Naive thymus-derived CD4-positive, alpha-beta T cell (primary cell): ENCODE results near the gene MTX1. TPM values are rescaled to one million over a fixed set of nuclear protein-coding genes. Genes with fewer than 3 reads are reported as not detected.
"Not testable (repeated sequence)": the region's sequence is repeated elsewhere in the genome, so short reads cannot be mapped to it uniquely, and the experiment has no call there.

Experiments
- ATAC-seq: fragments of 150-1000 bp; cut with Tn5 transposase; 2 replicates; pipeline ENCODE4 v1.10.0; 2021; ENCODE audit warnings: mild to moderate bottlenecking, moderate library complexity
- CTCF ChIA-PET: fragments of 350-600 bp; sonication (Branson Sonifier 250); formaldehyde crosslinking; loops from one replicate; lab custom pipeline; 2021; ENCODE audit warnings: antibody characterized with exemption; lab: Charles Lee
- POLR2A ChIA-PET: fragments of 350-600 bp; sonication (Branson Sonifier 250); formaldehyde crosslinking; loops from one replicate; lab custom pipeline; 2021; ENCODE audit warnings: antibody characterized with exemption, inconsistent platforms; lab: Charles Lee
- DNase-seq, 9 donors: peaks; one replicate each; pipeline versions ENCODE4 v3.0.0 to v3.0.0-alpha.2; 2020 to 2022; ENCODE audit warnings: mixed read lengths in 1 of 9
- H3K27ac ChIP-seq: one replicate; pipeline ENCODE4 v1.7.0; 2013; ENCODE audit warnings: mild to moderate bottlenecking, low read depth, low read length, moderate library complexity
- H3K27me3 ChIP-seq, 2 donors: one replicate each; pipeline ENCODE4 v1.7.0; 2013; ENCODE audit warnings: low read length in 2 of 2, mild to moderate bottlenecking in 2 of 2, moderate library complexity in 2 of 2; ENCODE audit not compliant: control insufficient read depth in 2 of 2, insufficient read depth in 2 of 2
- H3K36me3 ChIP-seq, 3 experiments: 1 replicate in 2 of 3; 2 replicates in 1 of 3; pipeline ENCODE4 v1.7.0; 2013; ENCODE audit warnings: low read length in 3 of 3, mild to moderate bottlenecking in 3 of 3, moderate library complexity in 1 of 3; ENCODE audit not compliant: insufficient read depth in 3 of 3, control insufficient read depth in 2 of 3
- H3K4me1 ChIP-seq, 2 donors: one replicate each; pipeline ENCODE4 v1.7.0; 2013; ENCODE audit warnings: low read length in 2 of 2, mild to moderate bottlenecking in 2 of 2, moderate library complexity in 1 of 2; ENCODE audit not compliant: control insufficient read depth in 2 of 2, insufficient read depth in 2 of 2
- H3K4me3 ChIP-seq: 2 replicates; pipeline ENCODE4 v1.7.0; 2013; ENCODE audit warnings: mild to moderate bottlenecking, low read length
- H3K9me3 ChIP-seq, 3 experiments: 1 replicate in 2 of 3; 2 replicates in 1 of 3; pipeline ENCODE4 v1.7.0; 2013; ENCODE audit warnings: low read length in 3 of 3; ENCODE audit not compliant: control insufficient read depth in 2 of 3
- H3K27ac Mint-ChIP-seq, 9 donors: one replicate each; pipeline ENCODE4 v1.8.0; 2020 to 2022; ENCODE audit warnings: mixed read lengths in 9 of 9, mild to moderate bottlenecking in 8 of 9, moderate library complexity in 5 of 9, inconsistent platforms in 2 of 9
- H3K27me3 Mint-ChIP-seq, 5 donors: one replicate each; pipeline ENCODE4 v1.8.0; 2021 to 2022; ENCODE audit warnings: mixed read lengths in 5 of 5, mild to moderate bottlenecking in 1 of 5
- H3K36me3 Mint-ChIP-seq, 5 donors: one replicate each; pipeline ENCODE4 v1.8.0; 2020 to 2022; ENCODE audit warnings: mixed read lengths in 5 of 5, mild to moderate bottlenecking in 3 of 5, inconsistent platforms in 1 of 5
- H3K4me1 Mint-ChIP-seq, 7 donors: one replicate each; pipeline ENCODE4 v1.8.0; 2020 to 2022; ENCODE audit warnings: mixed read lengths in 7 of 7, mild to moderate bottlenecking in 3 of 7, inconsistent platforms in 1 of 7
- H3K4me3 Mint-ChIP-seq, 10 donors: one replicate each; pipeline ENCODE4 v1.8.0; 2020 to 2022; ENCODE audit warnings: mild to moderate bottlenecking in 10 of 10, mixed read lengths in 10 of 10, moderate library complexity in 6 of 10, inconsistent platforms in 2 of 10
- H3K9me3 Mint-ChIP-seq, 11 donors: one replicate each; pipeline ENCODE4 v1.8.0; 2020 to 2022; ENCODE audit warnings: mixed read lengths in 11 of 11, mild to moderate bottlenecking in 4 of 11, inconsistent platforms in 1 of 11, moderate library complexity in 1 of 11
- intact Hi-C, 2 donors: fragments of 100-400 bp; cut with micrococcal nuclease; formaldehyde crosslinking; loops; one replicate each; pipeline ENCODE4 v1.15.1; 2023
- polyA plus RNA-seq, 2 donors: library from polyadenylated mRNA; unstranded; fragments of 300-500 nt; fragmentation: Illumina TruSeq; gene quantifications; one replicate each; pipeline ENCODE4 v1.2.3, GENCODE V29; 2021
- total RNA-seq, 6 experiments: library from RNA in 5 of 6; stranded (reverse) in 5 of 6; gene quantifications; 1 replicate in 5 of 6; 2 replicates in 1 of 6; pipeline ENCODE4 v1.2.3 and lab custom pipeline; 2021 to 2026

The MTX1 gene
- total and polyA plus RNA-seq, 7 experiments from 2014 or later = 19.5 to 49.9 (median 28.9) TPM

DNA sequence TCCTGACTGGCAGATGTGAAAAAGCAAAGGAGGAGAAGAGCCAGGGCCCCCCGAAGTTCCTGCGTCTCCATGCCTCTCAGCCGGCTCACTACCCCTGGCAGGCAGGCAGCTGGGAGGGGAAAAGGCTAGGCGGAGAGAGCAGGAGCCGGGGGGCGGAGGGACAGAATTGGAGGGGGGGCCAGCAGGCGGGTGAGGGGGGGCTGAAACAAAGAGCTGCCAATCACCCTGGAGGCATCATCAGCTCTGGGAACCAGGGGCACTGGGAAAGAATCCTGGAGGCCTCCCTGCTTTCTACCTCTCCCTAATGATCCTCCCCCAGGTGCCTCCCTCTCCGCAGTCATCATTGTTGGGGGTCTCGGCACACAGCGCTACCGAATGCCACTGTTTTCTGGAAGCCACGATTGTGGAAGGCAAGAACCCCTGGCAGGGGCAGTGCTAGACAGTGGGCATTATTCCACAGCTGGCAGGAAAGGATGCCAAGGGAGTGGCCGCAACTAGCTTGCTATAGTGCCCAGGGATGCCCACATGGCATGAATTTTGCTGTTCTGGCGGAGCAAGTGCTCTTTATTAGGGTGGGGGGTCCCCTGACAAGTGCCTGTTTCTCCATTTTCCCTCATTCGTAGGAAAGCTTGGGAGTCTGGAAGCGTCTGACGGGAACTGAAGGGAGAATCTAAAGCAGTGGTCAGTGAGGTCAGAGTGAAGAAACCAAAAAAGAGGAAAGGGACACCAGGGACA lies 522 bp upstream of the MTX1 start, which contains the start of gene THBS3:
Gene THBS3, minus strand, starts transcription at position 92 of the 735 bp plus-strand sequence. Its CDS starts 21 bp downstream, at position 71.
- no peak for ATAC-seq
- CTCF ChIA-PET = interaction anchor here (0.6 to 7.4 kb wide), 17 partner anchors 8 to 1423 kb away, joined by 3 to 86 read pairs (median 5); partner anchors contain the start of gene KRTCAP2

DNA sequence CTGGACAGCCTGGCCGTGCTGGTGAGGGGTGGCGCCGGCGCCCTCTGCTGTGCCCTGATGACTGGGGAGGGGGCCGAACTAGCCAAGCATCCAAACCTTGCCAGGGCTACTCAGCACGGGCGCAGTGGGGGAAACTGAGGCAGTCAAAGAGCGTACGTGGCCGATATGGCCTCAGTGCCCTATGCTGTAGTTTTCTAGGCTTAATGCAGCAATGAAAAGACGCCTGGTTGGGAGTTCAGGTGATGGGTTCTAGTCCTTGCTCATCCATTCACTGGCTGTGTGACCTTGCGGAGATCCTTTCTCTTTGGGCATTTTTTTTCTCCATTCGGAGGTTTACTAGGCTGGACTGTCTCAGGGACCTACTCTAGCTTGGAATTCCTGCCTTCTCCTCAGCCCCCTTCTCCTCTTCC lies 822 bp downstream of the MTX1 start:
- H3K36me3 Mint-ChIP-seq = peaks cover 0 to 4% (median 0%) of the 10 kb centered on the region in 5 donors
- intact Hi-C loops = loop anchor here (1.0 to 5.0 kb wide), 5 partner anchors 10 to 48 kb away; partner anchors contain the start of genes ENTREP3 (in 1 of the 2), KRTCAP2 (in 1 of the 2) and TRIM46 (in 1 of the 2)
- Histone ChIP-seq H3K9me3 (no peaks in the 10 kb centered on the region), H3K27me3 (no peaks in the 10 kb centered on the region), H3K36me3 (peaks cover 0 to 19% (median 0%) of the 10 kb centered on the region in 3 experiments), H3K4me3 (peak overlapping the region; percentile 100), H3K4me1 (peaks cover 20 to 21% of the 10 kb centered on the region in 2 donors), H3K27ac (peak overlapping the region; percentile 100)
- peaks cover 19 to 30% (median 24%) of the 10 kb centered on the region in 7 donors for H3K4me1 Mint-ChIP-seq
- peak overlapping the region; percentile 85 to 98 (median 93) for H3K27ac Mint-ChIP-seq
- CTCF ChIA-PET = interaction anchor here (1.0 to 7.4 kb wide), 3 partner anchors 16 to 41 kb away, joined by 3 to 86 read pairs (median 4); no protein-coding TSS in a partner anchor
- H3K27me3 Mint-ChIP-seq = no peaks in the 10 kb centered on the region
- ATAC-seq = no peak
- POLR2A ChIA-PET = interaction anchor here (0.7 to 5.3 kb wide), 8 partner anchors 10 to 996 kb away, joined by 3 to 63 read pairs (median 4); no protein-coding TSS in a partner anchor
- DNase-seq = no peak
- peak overlapping the region; percentile 81 to 92 (median 88) for H3K4me3 Mint-ChIP-seq
- H3K9me3 Mint-ChIP-seq = peaks cover 0 to 1% (median 0%) of the 10 kb centered on the region in 11 donors

More for the DNA sequence above, 522 bp upstream of the MTX1 start, which contains the start of gene THBS3:
- H3K4me3 Mint-ChIP-seq = peak within 1 kb of the TSS; percentile 81 to 92 (median 88)
- peaks cover 0 to 19% (median 0%) of the 10 kb centered on the region in 3 experiments for H3K36me3 ChIP-seq
- intact Hi-C loops = loop anchor here (1.0 to 5.0 kb wide), 10 partner anchors 13 to 391 kb away; partner anchors contain the start of genes CLK2 (in 1 of the 2) and ENTREP3 (in 1 of the 2)
- peak within 1 kb of the TSS; percentile 100 for H3K27ac ChIP-seq
- H3K36me3 Mint-ChIP-seq = peaks cover 0 to 4% (median 0%) of the 10 kb centered on the region in 5 donors
- peak in 1 of 9 donors; percentile 9 for DNase-seq
- peaks cover 20 to 21% of the 10 kb centered on the region in 2 donors for H3K4me1 ChIP-seq
- no peaks in the 10 kb centered on the region for H3K27me3 Mint-ChIP-seq
- POLR2A ChIA-PET = interaction anchor here (0.8 to 5.3 kb wide), 11 partner anchors 11 to 66 kb away, joined by 3 to 63 read pairs (median 5); partner anchors contain the start of gene CLK2
- H3K4me1 Mint-ChIP-seq = peaks cover 19 to 30% (median 27%) of the 10 kb centered on the region in 7 donors
- peak within 1 kb of the TSS; percentile 100 for H3K4me3 ChIP-seq
- H3K27ac Mint-ChIP-seq = peak within 1 kb of the TSS; percentile 92 to 99 (median 96)
- no peaks in the 10 kb centered on the region for H3K27me3 ChIP-seq
- H3K9me3 Mint-ChIP-seq = peaks cover 0 to 1% (median 0%) of the 10 kb centered on the region in 11 donors
- H3K9me3 ChIP-seq = no peaks in the 10 kb centered on the region

DNA sequence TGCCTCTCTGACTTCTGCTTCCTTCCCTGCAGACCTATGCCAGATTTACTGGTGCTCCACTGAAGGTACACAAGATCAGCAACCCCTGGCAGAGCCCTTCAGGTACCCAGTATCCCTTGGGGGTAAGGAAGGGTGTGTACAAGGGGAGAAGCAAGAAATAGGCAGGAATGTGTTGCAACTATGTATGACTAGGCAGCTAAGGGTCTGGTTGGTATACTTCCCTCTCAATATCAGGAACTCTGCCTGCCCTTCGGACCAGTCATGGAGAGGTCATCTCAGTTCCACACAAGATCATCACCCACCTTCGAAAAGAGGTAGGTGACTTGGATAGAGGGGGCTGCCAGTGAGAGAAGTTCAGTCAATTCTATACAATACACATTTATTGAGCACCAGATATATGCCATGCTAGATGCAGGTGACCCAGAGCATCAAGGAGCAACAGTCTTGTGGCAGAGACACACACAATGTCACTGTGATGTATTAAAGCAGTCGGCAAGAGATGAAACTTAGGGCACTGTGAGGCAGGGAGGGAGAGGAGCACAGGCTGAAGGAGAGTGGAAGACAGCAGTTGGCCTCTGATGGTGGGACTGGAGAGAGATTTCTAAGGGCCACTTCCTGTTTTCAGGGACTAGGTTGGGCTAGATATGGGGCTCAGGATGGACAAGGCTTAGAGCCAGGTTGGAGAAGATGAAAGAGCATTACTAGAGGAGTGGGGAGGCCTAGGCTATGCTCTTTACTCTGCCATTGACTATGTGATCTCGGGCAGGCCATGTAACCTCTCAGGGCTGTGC lies 2.0 kb downstream of the MTX1 start:
- Mint-ChIP-seq H3K4me3 (peak overlapping the region in 9 of 10 donors; percentile 8 to 90 (median 50)), H3K36me3 (peaks cover 0 to 7% (median 0%) of the 10 kb centered on the region in 5 donors), H3K27me3 (no peaks in the 10 kb centered on the region), H3K9me3 (peaks cover 0 to 1% (median 0%) of the 10 kb centered on the region in 11 donors), H3K27ac (peak overlapping the region in 6 of 9 donors; percentile 5 to 97 (median 44)), H3K4me1 (peaks cover 19 to 36% (median 26%) of the 10 kb centered on the region in 7 donors)
- POLR2A ChIA-PET = interaction anchor here (1.0 to 5.3 kb wide), 4 partner anchors 8 to 16 kb away, joined by 3 to 63 read pairs (median 8); no protein-coding TSS in a partner anchor
- Histone ChIP-seq H3K4me3 (no peak overlapping the region), H3K4me1 (peaks cover 20 to 21% of the 10 kb centered on the region in 2 donors), H3K36me3 (peaks cover 0 to 19% (median 0%) of the 10 kb centered on the region in 3 experiments), H3K9me3 (no peaks in the 10 kb centered on the region), H3K27me3 (no peaks in the 10 kb centered on the region), H3K27ac (no peak overlapping the region)
- CTCF ChIA-PET = interaction anchor here (7.4 kb wide), 1 partner anchor 15 kb away, joined by 86 read pairs; no protein-coding TSS in a partner anchor
- DNase-seq (no peak), ATAC-seq (no peak)
- intact Hi-C loops = no loop called here

DNA sequence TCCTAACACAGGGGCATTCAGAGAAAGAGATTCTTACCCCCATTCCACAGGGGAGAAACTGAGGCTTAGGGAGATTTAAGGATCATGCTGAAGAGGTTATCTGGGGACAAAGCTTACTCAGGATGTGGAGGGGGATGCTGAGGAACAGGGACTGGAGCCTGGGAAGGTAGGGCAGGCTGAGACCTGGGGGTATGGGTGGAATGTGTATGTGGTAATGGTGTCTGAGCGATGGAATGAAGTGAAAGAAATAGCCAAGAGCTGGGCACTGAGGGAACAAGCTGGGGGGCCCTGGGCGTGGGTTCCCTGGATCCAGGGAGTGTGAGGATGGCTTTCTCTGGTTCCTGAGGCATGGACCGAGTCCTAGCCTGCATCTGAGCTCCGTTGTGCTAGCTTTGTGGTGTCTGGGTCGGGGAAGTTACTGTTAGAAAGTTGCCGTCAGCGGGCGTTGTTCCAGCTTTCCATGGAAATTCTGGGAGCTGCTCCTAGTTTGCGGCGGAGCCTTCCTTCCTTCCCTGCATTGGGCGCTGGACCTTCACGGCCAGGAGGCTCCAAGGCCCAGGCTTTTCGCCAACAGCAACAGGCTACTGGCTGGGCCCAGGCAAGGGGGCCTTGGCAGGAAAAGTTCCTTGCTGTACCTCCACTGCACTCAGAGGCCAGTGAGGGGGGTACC lies 3.0 kb downstream of the MTX1 start:
- H3K27ac Mint-ChIP-seq = peak overlapping the region in 1 of 9 donors; percentile 39
- not testable (repeated sequence) for H3K27me3 Mint-ChIP-seq

DNA sequence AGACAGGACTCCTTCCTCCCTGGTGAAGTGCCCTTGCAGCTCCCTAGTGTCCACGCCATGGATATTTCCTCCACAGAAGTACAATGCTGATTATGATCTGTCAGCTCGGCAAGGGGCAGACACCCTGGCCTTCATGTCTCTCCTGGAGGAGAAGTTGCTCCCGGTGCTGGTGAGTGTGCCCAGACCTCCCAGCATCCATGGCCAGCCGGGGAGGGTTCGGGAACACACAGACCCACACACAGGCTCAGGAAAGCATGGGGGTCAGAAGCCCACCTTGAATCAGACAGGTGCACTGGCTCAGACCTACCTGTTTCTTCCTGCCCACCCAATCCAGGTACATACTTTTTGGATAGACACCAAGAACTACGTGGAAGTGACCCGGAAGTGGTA lies 3.6 kb downstream of the MTX1 start:
- H3K36me3 Mint-ChIP-seq, H3K4me3 Mint-ChIP-seq, H3K27me3 ChIP-seq, intact Hi-C loops, H3K9me3 ChIP-seq, H3K9me3 Mint-ChIP-seq, DNase-seq, CTCF ChIA-PET, H3K4me3 ChIP-seq, ATAC-seq, H3K27ac Mint-ChIP-seq, POLR2A ChIA-PET, H3K27ac ChIP-seq, H3K27me3 Mint-ChIP-seq: not testable (repeated sequence)
- H3K4me1 ChIP-seq = peaks cover 18 to 19% of the 10 kb centered on the region in 2 donors
- peaks cover 0 to 19% (median 0%) of the 10 kb centered on the region in 3 experiments for H3K36me3 ChIP-seq
- H3K4me1 Mint-ChIP-seq = peaks cover 16 to 31% (median 22%) of the 10 kb centered on the region in 7 donors

More for the DNA sequence above, 3.0 kb downstream of the MTX1 start:
- H3K36me3 Mint-ChIP-seq, H3K27ac ChIP-seq, H3K9me3 Mint-ChIP-seq, ATAC-seq, CTCF ChIA-PET, H3K27me3 ChIP-seq, H3K4me3 Mint-ChIP-seq, DNase-seq, intact Hi-C loops, H3K9me3 ChIP-seq, H3K4me3 ChIP-seq: not testable (repeated sequence)
- POLR2A ChIA-PET = interaction anchor here (0.7 to 1.0 kb wide), 2 partner anchors 12 to 50 kb away, joined by 3 read pairs; no protein-coding TSS in a partner anchor
- H3K4me1 Mint-ChIP-seq = peaks cover 19 to 36% (median 26%) of the 10 kb centered on the region in 7 donors
- peaks cover 0 to 19% (median 0%) of the 10 kb centered on the region in 3 experiments for H3K36me3 ChIP-seq
- H3K4me1 ChIP-seq = peaks cover 20 to 21% of the 10 kb centered on the region in 2 donors
